ENCODE measurements around the gene LILRA1.
A peak's percentile ranks its signal among the peaks of the same experiment; 100 is the strongest.

LILRA1 gene

DNA sequence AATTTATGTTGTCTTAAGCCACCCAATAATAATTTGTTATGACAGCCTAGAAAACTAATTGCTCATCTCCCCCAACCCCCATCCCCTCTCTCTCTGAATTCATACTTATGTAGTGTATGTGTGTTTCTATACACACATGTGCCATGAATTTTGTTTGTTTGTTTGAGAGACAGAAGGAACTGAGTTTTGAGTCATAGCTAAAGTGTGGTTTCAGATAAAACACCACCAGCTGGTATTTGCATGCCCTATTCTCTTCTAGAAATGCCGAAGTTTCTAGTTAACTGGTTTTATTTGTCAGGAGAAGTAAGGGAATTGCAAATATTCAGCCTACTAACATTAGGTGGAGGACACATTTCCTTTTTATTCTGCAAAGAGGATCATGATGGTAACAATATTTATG lies 37.2 kb upstream of the LILRA1 start:
- Histone ChIP-seq H3K4ac (ENCODE audit: low read depth, low read length) (no peak overlapping the region), H3K9me3 (ENCODE audit: insufficient read depth, low read depth, low read length) (peaks cover 26% of the 10 kb centered on the region), H3K4me3 (ENCODE audit: low read depth, low read length) (no peak overlapping the region), H2BK5ac (ENCODE audit: low read depth, low read length, poor library complexity) (no peak overlapping the region), H2AFZ (ENCODE audit: insufficient read depth, low read length, poor library complexity) (no peak overlapping the region), H3K4me2 (ENCODE audit: low read length) (no peak overlapping the region), H3K36me3 (ENCODE audit: control insufficient read depth in 1 of 2, insufficient read depth in 2 of 2, low read length in 2 of 2) (no peaks in the 10 kb centered on the region), H4K91ac (ENCODE audit: low read depth, low read length) (no peak overlapping the region), H4K8ac (ENCODE audit: low read depth, low read length) (no peak overlapping the region), H3K27me3 (ENCODE audit: insufficient read depth, low read length) (no peaks in the 10 kb centered on the region), H3K18ac (ENCODE audit: low read length) (no peak overlapping the region), H2AK5ac (ENCODE audit: low read length) (no peak overlapping the region), H3K14ac (ENCODE audit: low read length) (no peak overlapping the region), H2BK12ac (ENCODE audit: low read length) (no peak overlapping the region), H3K27ac (ENCODE audit: low read depth, low read length) (no peak overlapping the region), H2BK120ac (ENCODE audit: insufficient read depth, low read length, poor library complexity) (no peak overlapping the region), H4K12ac (ENCODE audit: low read depth, low read length) (no peak overlapping the region), H3K79me2 (ENCODE audit: control insufficient read depth, insufficient read depth, low read length, poor library complexity) (no peaks in the 10 kb centered on the region), H3K79me1 (ENCODE audit: low read length) (no peaks in the 10 kb centered on the region), H3K4me1 (ENCODE audit: control insufficient read depth in 1 of 2, insufficient read depth in 2 of 2, low read length in 2 of 2) (no peaks in the 10 kb centered on the region), H3K23ac (ENCODE audit: low read length) (no peak overlapping the region), H3K9ac (ENCODE audit: low read length) (no peak overlapping the region)
- no peak for DNase-seq
- WGBS (ENCODE audit: extremely low coverage, insufficient coverage, insufficient read length) = no CpG with 5 or more reads among the region's 1 CpG

GRCh38 chr19:54558339-54558738 lies 35.1 kb upstream of the LILRA1 start:
- H3K9me3 ChIP-seq (ENCODE audit: insufficient read depth, low read depth, low read length) = peaks cover 21% of the 10 kb centered on the region
- no peak overlapping the region for H3K4me3 ChIP-seq (ENCODE audit: low read depth, low read length)
- no peak overlapping the region for H4K91ac ChIP-seq (ENCODE audit: low read depth, low read length)
- H2AK5ac ChIP-seq (ENCODE audit: low read length) = no peak overlapping the region
- no peak overlapping the region for H3K27ac ChIP-seq (ENCODE audit: low read depth, low read length)
- no peak overlapping the region for H2BK5ac ChIP-seq (ENCODE audit: low read depth, low read length, poor library complexity)
- no peak overlapping the region for H3K14ac ChIP-seq (ENCODE audit: low read length)
- no peaks in the 10 kb centered on the region for H3K4me1 ChIP-seq (ENCODE audit: control insufficient read depth in 1 of 2, insufficient read depth in 2 of 2, low read length in 2 of 2)
- H3K18ac ChIP-seq (ENCODE audit: low read length) = no peak overlapping the region
- H3K4me2 ChIP-seq (ENCODE audit: low read length) = no peak overlapping the region
- no peaks in the 10 kb centered on the region for H3K79me2 ChIP-seq (ENCODE audit: control insufficient read depth, insufficient read depth, low read length, poor library complexity)
- H3K23ac ChIP-seq (ENCODE audit: low read length) = no peak overlapping the region
- H4K12ac ChIP-seq (ENCODE audit: low read depth, low read length) = no peak overlapping the region
- no peaks in the 10 kb centered on the region for H3K27me3 ChIP-seq (ENCODE audit: insufficient read depth, low read length)
- WGBS (ENCODE audit: extremely low coverage, insufficient coverage, insufficient read length) = no CpG with 5 or more reads among the region's 3 CpGs
- H3K36me3 ChIP-seq (ENCODE audit: control insufficient read depth in 1 of 2, insufficient read depth in 2 of 2, low read length in 2 of 2) = no peaks in the 10 kb centered on the region
- peak in 1 of 2 donors; percentile 12 for DNase-seq
- H2BK12ac ChIP-seq (ENCODE audit: low read length) = no peak overlapping the region
- no peak overlapping the region for H4K8ac ChIP-seq (ENCODE audit: low read depth, low read length)
- H3K4ac ChIP-seq (ENCODE audit: low read depth, low read length) = no peak overlapping the region
- no peak overlapping the region for H2AFZ ChIP-seq (ENCODE audit: insufficient read depth, low read length, poor library complexity)
- H3K79me1 ChIP-seq (ENCODE audit: low read length) = no peaks in the 10 kb centered on the region
- H2BK120ac ChIP-seq (ENCODE audit: insufficient read depth, low read length, poor library complexity) = no peak overlapping the region
- H3K9ac ChIP-seq (ENCODE audit: low read length) = no peak overlapping the region

- Histone ChIP-seq H3K27ac (ENCODE audit: low read depth, low read length) (no peak overlapping the region), H3K79me1 (ENCODE audit: low read length) (no peaks in the 10 kb centered on the region), H3K23ac (ENCODE audit: low read length) (no peak overlapping the region), H3K9ac (ENCODE audit: low read length) (no peak overlapping the region), H3K27me3 (ENCODE audit: insufficient read depth, low read length) (no peaks in the 10 kb centered on the region), H2AK5ac (ENCODE audit: low read length) (no peak overlapping the region), H3K4ac (ENCODE audit: low read depth, low read length) (no peak overlapping the region), H2BK12ac (ENCODE audit: low read length) (no peak overlapping the region), H3K79me2 (ENCODE audit: control insufficient read depth, insufficient read depth, low read length, poor library complexity) (no peaks in the 10 kb centered on the region), H2BK120ac (ENCODE audit: insufficient read depth, low read length, poor library complexity) (no peak overlapping the region), H3K4me3 (ENCODE audit: low read depth, low read length) (no peak overlapping the region), H3K9me3 (ENCODE audit: insufficient read depth, low read depth, low read length) (peaks cover 15% of the 10 kb centered on the region), H3K4me2 (ENCODE audit: low read length) (no peak overlapping the region), H3K14ac (ENCODE audit: low read length) (no peak overlapping the region), H3K4me1 (ENCODE audit: control insufficient read depth in 1 of 2, insufficient read depth in 2 of 2, low read length in 2 of 2) (no peaks in the 10 kb centered on the region), H3K36me3 (ENCODE audit: control insufficient read depth in 1 of 2, insufficient read depth in 2 of 2, low read length in 2 of 2) (no peaks in the 10 kb centered on the region), H2AFZ (ENCODE audit: insufficient read depth, low read length, poor library complexity) (no peak overlapping the region), H3K18ac (ENCODE audit: low read length) (no peak overlapping the region), H4K8ac (ENCODE audit: low read depth, low read length) (no peak overlapping the region), H4K12ac (ENCODE audit: low read depth, low read length) (no peak overlapping the region), H2BK5ac (ENCODE audit: low read depth, low read length, poor library complexity) (no peak overlapping the region), H4K91ac (ENCODE audit: low read depth, low read length) (no peak overlapping the region)
- peak; percentile 81 to 97 for DNase-seq
- no CpG with 5 or more reads among the region's 11 CpGs for WGBS (ENCODE audit: extremely low coverage, insufficient coverage, insufficient read length)
Measured at GRCh38 chr19:54560881-54561385, 32.5 kb upstream of the LILRA1 start.

GRCh38 chr19:54561840-54562239 lies 31.6 kb upstream of the LILRA1 start:
- no peak overlapping the region for H4K8ac ChIP-seq (ENCODE audit: low read depth, low read length)
- no peak overlapping the region for H2BK5ac ChIP-seq (ENCODE audit: low read depth, low read length, poor library complexity)
- no peak overlapping the region for H2BK12ac ChIP-seq (ENCODE audit: low read length)
- no peak overlapping the region for H3K23ac ChIP-seq (ENCODE audit: low read length)
- peaks cover 14% of the 10 kb centered on the region for H3K9me3 ChIP-seq (ENCODE audit: insufficient read depth, low read depth, low read length)
- H3K18ac ChIP-seq (ENCODE audit: low read length) = no peak overlapping the region
- H3K9ac ChIP-seq (ENCODE audit: low read length) = no peak overlapping the region
- no peaks in the 10 kb centered on the region for H3K36me3 ChIP-seq (ENCODE audit: control insufficient read depth in 1 of 2, insufficient read depth in 2 of 2, low read length in 2 of 2)
- H3K27ac ChIP-seq (ENCODE audit: low read depth, low read length) = no peak overlapping the region
- H2AFZ ChIP-seq (ENCODE audit: insufficient read depth, low read length, poor library complexity) = no peak overlapping the region
- H3K4me2 ChIP-seq (ENCODE audit: low read length) = no peak overlapping the region
- H3K79me1 ChIP-seq (ENCODE audit: low read length) = no peaks in the 10 kb centered on the region
- no peak overlapping the region for H4K91ac ChIP-seq (ENCODE audit: low read depth, low read length)
- no CpG with 5 or more reads among the region's 14 CpGs for WGBS (ENCODE audit: extremely low coverage, insufficient coverage, insufficient read length)
- H3K4me1 ChIP-seq (ENCODE audit: control insufficient read depth in 1 of 2, insufficient read depth in 2 of 2, low read length in 2 of 2) = no peaks in the 10 kb centered on the region
- H2BK120ac ChIP-seq (ENCODE audit: insufficient read depth, low read length, poor library complexity) = no peak overlapping the region
- no peak overlapping the region for H3K14ac ChIP-seq (ENCODE audit: low read length)
- H3K4me3 ChIP-seq (ENCODE audit: low read depth, low read length) = no peak overlapping the region
- H3K4ac ChIP-seq (ENCODE audit: low read depth, low read length) = no peak overlapping the region
- DNase-seq = peak; percentile 19 to 75
- H2AK5ac ChIP-seq (ENCODE audit: low read length) = no peak overlapping the region
- no peak overlapping the region for H4K12ac ChIP-seq (ENCODE audit: low read depth, low read length)
- H3K79me2 ChIP-seq (ENCODE audit: control insufficient read depth, insufficient read depth, low read length, poor library complexity) = no peaks in the 10 kb centered on the region
- H3K27me3 ChIP-seq (ENCODE audit: insufficient read depth, low read length) = no peaks in the 10 kb centered on the region

Data from trophoblast cell (in vitro differentiated cells and primary cell).